Measurements from ENCODE around the gene NFATC3. TPM values are rescaled to one million over a fixed set of nuclear protein-coding genes. Genes with fewer than 3 reads are reported as not detected.

Gene NFATC3
- total and polyA plus RNA-seq, 2 of the 8 experiments (the other 6 are each of a cell fraction or from before 2014, with no cell fraction given): 17.6 to 34.5 TPM

DNA sequence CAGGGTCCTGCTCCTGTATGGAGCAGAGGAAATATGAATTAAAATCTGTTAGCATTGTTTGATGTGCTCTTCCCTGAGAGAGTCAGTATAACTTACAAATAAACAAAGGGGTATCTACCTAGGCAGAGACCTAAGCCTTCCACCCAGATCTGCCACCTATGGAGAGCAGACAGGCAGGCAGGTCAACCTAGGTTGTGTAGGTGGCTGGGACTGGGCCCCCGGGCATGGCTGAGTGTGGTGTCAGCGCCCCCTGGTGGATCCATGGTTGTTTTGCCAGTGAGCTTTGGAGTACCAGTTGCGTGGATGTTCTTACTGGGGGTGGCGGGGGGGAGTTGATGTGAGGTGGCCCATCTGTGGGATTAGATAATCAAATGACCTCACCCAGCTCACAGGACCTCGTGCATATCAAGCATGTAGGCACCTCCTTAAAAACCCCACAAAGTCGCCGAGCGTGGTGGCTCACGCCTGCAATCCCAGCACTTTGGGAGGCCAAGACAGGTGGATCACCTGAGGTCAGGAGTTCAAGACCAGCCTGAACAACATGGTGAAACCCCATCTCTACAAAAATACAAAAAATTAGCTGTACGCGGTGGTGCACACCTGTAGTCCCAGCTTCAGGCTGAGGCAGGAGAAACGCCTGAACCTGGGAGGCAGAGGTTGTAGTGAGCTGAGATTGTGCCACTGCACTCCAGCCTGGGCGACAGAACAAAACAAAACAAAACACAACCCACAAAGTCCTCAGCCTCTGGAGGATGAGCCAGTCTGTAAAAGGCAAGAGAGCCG lies 44.5 kb upstream of the NFATC3 start:
- peaks cover 2 to 6% (median 3%) of the 10 kb centered on the region in 4 experiments; a peak in 4 of 8 replicates for H3K36me3 ChIP-seq (ENCODE audit: control insufficient read depth in 2 of 4, insufficient read depth in 4 of 4, low read length in 3 of 4)
- H3K18ac ChIP-seq (ENCODE audit: extremely low read depth, low read length): no peak overlapping the region
- WGBS, 2 experiments (ENCODE audit: extremely low coverage in 1 of 2, insufficient coverage in 1 of 2, insufficient read length in 1 of 2, insufficient replicate concordance in 2 of 2, low coverage in 1 of 2, low lambda C conversion rate in 2 of 2, missing lambda C conversion rate in 1 of 2): 75% methylated on average over 14 of the region's 14 CpGs; no CpG with 5 or more reads in 1 of the 2 experiments
- no peak overlapping the region for H4K91ac ChIP-seq (replicated peaks; ENCODE audit: insufficient read length, low read length)
- no peak overlapping the region for H3K14ac ChIP-seq (ENCODE audit: insufficient read length)
- no peak overlapping the region for H4K5ac ChIP-seq (ENCODE audit: insufficient read length, low read depth, low read length)
- no peak overlapping the region for H2BK120ac ChIP-seq (replicated peaks; ENCODE audit: low read depth, low read length)
- no peak overlapping the region for H3K27ac ChIP-seq (ENCODE audit: low read depth, low read length)
- DNase-seq (ENCODE audit: low read depth in 1 of 2, low spot score in 2 of 2) (peak; percentile 76 to 96), FAIRE-seq (peak; percentile 48)
- ChIA-PET POLR2A (ENCODE audit: partially characterized antibody) (interaction anchor here (0.7 to 3.6 kb wide), 3 partner anchors 18 to 43 kb away, joined by 3 to 17 read pairs (median 3); partner anchors contain the start of genes DDX28 and DUS2), CTCF (ENCODE audit: partially characterized antibody) (interaction anchor here (0.6 to 4.1 kb wide), 53 partner anchors 8 to 540 kb away, joined by 3 to 41 read pairs (median 5); partner anchors contain the start of genes CTRL, DDX28, DPEP2 and DUS2)
- H3K56ac ChIP-seq (replicated peaks; ENCODE audit: insufficient read length, low read depth, low read length): no peak overlapping the region
- no peaks in the 10 kb centered on the region for H4K20me1 ChIP-seq (replicated peaks in 1 of 2; ENCODE audit: control insufficient read depth in 1 of 2, insufficient read depth in 2 of 2, low read length in 2 of 2)
- no peak overlapping the region for H2AK5ac ChIP-seq (ENCODE audit: low read depth, low read length)
- H4K8ac ChIP-seq (ENCODE audit: extremely low read depth, insufficient read depth, low read length): 0 out of 2 replicates have a peak overlapping the region, but pooled peaks have one; percentile 4
- no peaks in the 10 kb centered on the region for H3K23me2 ChIP-seq (ENCODE audit: low read depth, low read length)
- H3K9me3 ChIP-seq (ENCODE audit: insufficient read depth in 2 of 2, low read depth in 1 of 2, low read length in 1 of 2): no peaks in the 10 kb centered on the region
- H3K23ac ChIP-seq (ENCODE audit: insufficient read length): no peak overlapping the region
- H3K4ac ChIP-seq (replicated peaks; ENCODE audit: insufficient read length, low read depth, low read length): no peak overlapping the region
- H3K79me1 ChIP-seq (ENCODE audit: low read depth, low read length): no peaks in the 10 kb centered on the region
- no peaks in the 10 kb centered on the region for H3K27me3 ChIP-seq (replicated peaks in 1 of 4; ENCODE audit: control insufficient read depth in 3 of 4, extremely low read depth in 1 of 4, insufficient read depth in 3 of 4, low read length in 3 of 4)
- H3K79me2 ChIP-seq (ENCODE audit: control insufficient read depth in 1 of 2, insufficient read depth in 2 of 2, low read length in 2 of 2): no peaks in the 10 kb centered on the region
- H2BK12ac ChIP-seq (ENCODE audit: low read depth, low read length): no peak overlapping the region
- no peak overlapping the region for H2BK5ac ChIP-seq (ENCODE audit: low read depth, low read length)
- no peak overlapping the region for H3K9ac ChIP-seq (replicated peaks in 1 of 4; ENCODE audit: extremely low read depth in 1 of 4, low read depth in 3 of 4, low read length in 3 of 4)
- H2BK15ac ChIP-seq (ENCODE audit: low read length): no peak overlapping the region
- H3K4me2 ChIP-seq (ENCODE audit: insufficient read depth in 1 of 2, low read depth in 2 of 2, low read length in 2 of 2): no peak overlapping the region
- no peaks in the 10 kb centered on the region for H3K4me1 ChIP-seq (replicated peaks in 1 of 4; ENCODE audit: control insufficient read depth in 3 of 4, insufficient read depth in 4 of 4, low read length in 3 of 4)
- no peak overlapping the region for H3K4me3 ChIP-seq (ENCODE audit: extremely low read depth in 1 of 4, insufficient read depth in 2 of 4, low read depth in 3 of 4, low read length in 4 of 4)
- no peak overlapping the region for H2AFZ ChIP-seq (ENCODE audit: low read length)
- no peak overlapping the region for H2BK20ac ChIP-seq (ENCODE audit: low read length)
- TF ChIP-seq JUND (IDR thresholded peaks at IDR 0.05; ENCODE audit: low read length) (0 out of 2 replicates have a peak, but pooled peaks have one; percentile 18), TBP (IDR thresholded peaks at IDR 0.05; ENCODE audit: low read depth, low read length) (peak; percentile 18; the same call in 1 of the 2 replicates), CHD2 (IDR thresholded peaks at IDR 0.05; ENCODE audit: low read length) (no peak), EZH2 (IDR thresholded peaks at IDR 0.05; ENCODE audit: low read depth, low read length, severe bottlenecking) (no peak), YY1 (IDR thresholded peaks at IDR 0.05; ENCODE audit: low read depth, low read length) (peak; percentile 36; the same call in 1 of the 2 replicates), MAFK (IDR thresholded peaks at IDR 0.05; ENCODE audit: low read depth, low read length) (no peak), RAD21 (IDR thresholded peaks at IDR 0.05 in 1 of 2, conservative IDR thresholded peaks at IDR 0.05 in 1 of 2; ENCODE audit: low read depth in 2 of 2, low read length in 2 of 2) (peak; percentile 97), TAF1 (IDR thresholded peaks at IDR 0.05; ENCODE audit: low read depth, low read length) (no peak)
- TF ChIP-seq, protein P1, sequence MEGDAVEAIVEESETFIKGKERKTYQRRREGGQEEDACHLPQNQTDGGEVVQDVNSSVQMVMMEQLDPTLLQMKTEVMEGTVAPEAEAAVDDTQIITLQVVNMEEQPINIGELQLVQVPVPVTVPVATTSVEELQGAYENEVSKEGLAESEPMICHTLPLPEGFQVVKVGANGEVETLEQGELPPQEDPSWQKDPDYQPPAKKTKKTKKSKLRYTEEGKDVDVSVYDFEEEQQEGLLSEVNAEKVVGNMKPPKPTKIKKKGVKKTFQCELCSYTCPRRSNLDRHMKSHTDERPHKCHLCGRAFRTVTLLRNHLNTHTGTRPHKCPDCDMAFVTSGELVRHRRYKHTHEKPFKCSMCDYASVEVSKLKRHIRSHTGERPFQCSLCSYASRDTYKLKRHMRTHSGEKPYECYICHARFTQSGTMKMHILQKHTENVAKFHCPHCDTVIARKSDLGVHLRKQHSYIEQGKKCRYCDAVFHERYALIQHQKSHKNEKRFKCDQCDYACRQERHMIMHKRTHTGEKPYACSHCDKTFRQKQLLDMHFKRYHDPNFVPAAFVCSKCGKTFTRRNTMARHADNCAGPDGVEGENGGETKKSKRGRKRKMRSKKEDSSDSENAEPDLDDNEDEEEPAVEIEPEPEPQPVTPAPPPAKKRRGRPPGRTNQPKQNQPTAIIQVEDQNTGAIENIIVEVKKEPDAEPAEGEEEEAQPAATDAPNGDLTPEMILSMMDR (IDR thresholded peaks at IDR 0.05; ENCODE audit: control extremely low read depth in 1 of 3, insufficient read depth in 1 of 3, low read depth in 1 of 3, low read length in 3 of 3): peak; percentile 89 to 97 (median 96)

All from H1 (cell line).